Measurements from ENCODE around the gene FILIP1L.

Gene FILIP1L

DNA sequence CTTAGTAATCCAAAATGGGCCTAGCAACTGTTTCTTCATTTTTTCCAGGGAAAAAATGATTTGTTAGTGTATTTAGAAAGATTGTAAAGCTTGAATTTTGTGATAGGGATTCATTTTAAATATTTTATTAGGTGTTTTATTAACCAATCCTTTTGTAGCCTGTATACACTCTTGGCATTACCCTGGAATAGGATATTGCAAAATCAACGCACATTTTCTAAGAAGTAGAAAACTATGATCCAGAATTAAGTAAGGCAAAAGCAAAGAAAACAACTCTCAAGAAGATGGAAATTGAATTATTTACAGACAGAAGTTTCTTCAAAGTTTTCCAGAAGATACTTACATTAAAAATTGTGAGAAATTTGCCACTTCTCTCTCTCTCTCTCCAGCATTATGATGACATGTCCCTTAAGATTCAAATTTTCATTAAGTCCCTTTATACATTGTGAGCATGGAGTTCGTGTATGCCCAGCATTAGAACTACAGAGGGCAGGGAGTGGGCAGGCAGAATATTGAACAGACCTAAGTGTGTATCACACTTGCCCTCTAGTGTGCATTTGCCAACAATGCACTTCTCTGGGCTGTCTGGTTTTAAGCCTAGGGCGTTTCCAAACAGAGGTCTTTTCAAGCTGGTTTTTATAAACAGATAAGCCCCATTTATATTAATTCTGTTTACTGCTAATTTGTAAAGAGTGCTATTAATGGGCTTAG, 325.1 kb downstream of the FILIP1L start:
- DNase-seq (ENCODE audit: low spot score) = peak; percentile 58

All from SW480 (cell line).